Chondrocyte (in vitro differentiated cells): Measurements from ENCODE around the gene TPSG1. TPM values are rescaled to one million over a fixed set of nuclear protein-coding genes. Genes with fewer than 3 reads are reported as not detected.

ENCODE experiments used
- DNase-seq: peaks from one replicate; pipeline ENCODE4 v3.0.0; 2021; ENCODE audit warnings: mixed read lengths, low spot score
- H3K27ac Mint-ChIP-seq: one replicate; pipeline ENCODE4 v1.8.0; 2021; ENCODE audit warnings: mild to moderate bottlenecking, moderate library complexity, mixed read lengths; ENCODE audit not compliant: unreplicated experiment
- H3K27me3 Mint-ChIP-seq: 2 replicates; pipeline ENCODE4 v1.8.0; 2021; ENCODE audit warnings: low read depth, mixed read lengths
- H3K36me3 Mint-ChIP-seq: 2 replicates; pipeline ENCODE4 v1.8.0; 2021; ENCODE audit warnings: low read depth, mixed read lengths
- H3K4me1 Mint-ChIP-seq: 2 replicates; pipeline ENCODE4 v1.8.0; 2021; ENCODE audit warnings: low read depth, mild to moderate bottlenecking, mixed read lengths
- H3K4me3 Mint-ChIP-seq: one replicate; pipeline ENCODE4 v1.8.0; 2021; ENCODE audit warnings: mild to moderate bottlenecking, moderate library complexity, mixed read lengths; ENCODE audit not compliant: unreplicated experiment
- H3K9me3 Mint-ChIP-seq: 2 replicates; pipeline ENCODE4 v1.8.0; 2021; ENCODE audit warnings: low read depth, mixed read lengths
- CTCF ChIP-seq: fragments of 200-600 bp; sonication (generic); IDR thresholded peaks from 2 replicates; pipeline ENCODE4 v1.5.0; 2021; ENCODE audit warnings: antibody characterized with exemption, mild to moderate bottlenecking, moderate library complexity
- total RNA-seq: library from RNA; stranded (reverse); gene quantifications from 3 replicates; pipeline ENCODE4 v1.2.1, GENCODE V29; 2021

Gene TPSG1
- total RNA-seq, 1 donor from 2014 or later, result not detected

GRCh38 chr16:1172651-1173050 is 52.4 kb downstream of the TPSG1 start:
- no peak for TF ChIP-seq CTCF
- Mint-ChIP-seq H3K36me3 (no peaks in the 10 kb centered on the region), H3K4me1 (peaks cover 39% of the 10 kb centered on the region), H3K9me3 (no peaks in the 10 kb centered on the region), H3K4me3 (no peak overlapping the region), H3K27me3 (no peaks in the 10 kb centered on the region), H3K27ac (no peak overlapping the region)
- no peak for DNase-seq

- no peak overlapping the region for H3K27ac Mint-ChIP-seq
- no peaks in the 10 kb centered on the region for H3K9me3 Mint-ChIP-seq
- no peak for TF ChIP-seq CTCF
- no peak overlapping the region for H3K4me3 Mint-ChIP-seq
- no peaks in the 10 kb centered on the region for H3K36me3 Mint-ChIP-seq
- no peaks in the 10 kb centered on the region for H3K27me3 Mint-ChIP-seq
- DNase-seq, result no peak
- peaks cover 39% of the 10 kb centered on the region for H3K4me1 Mint-ChIP-seq
Observed at GRCh38 chr16:1171854-1172428, 53.1 kb downstream of the TPSG1 start.

Other genes starting within 250 kb of the TPSG1 start
- 0.10 to 0.15 TPM (median 0.15 TPM) in 3 replicates for gene SOX8, start 243.5 kb downstream of the TPSG1 start, total RNA-seq
- gene SSTR5, start 152.5 kb downstream of the TPSG1 start, total RNA-seq, result not detected in 3 replicates
- not detected in 3 replicates for gene C1QTNF8, start 129.0 kb downstream of the TPSG1 start, total RNA-seq
- 55.9 to 73.4 TPM (median 73.2 TPM) in 3 replicates for gene CACNA1H, start 72.2 kb downstream of the TPSG1 start, total RNA-seq
- not detected in 3 replicates for gene TPSB2, start 4.9 kb upstream of the TPSG1 start, total RNA-seq
- gene TPSAB1, start 15.4 kb upstream of the TPSG1 start, total RNA-seq, result not detected in 3 replicates
- not detected in 3 replicates for gene TPSD1, start 30.8 kb upstream of the TPSG1 start, total RNA-seq
- gene UBE2I, start 84.4 kb upstream of the TPSG1 start, total RNA-seq, result 97.9 to 110 TPM (median 105 TPM) in 3 replicates
- gene BAIAP3, start 108.4 kb upstream of the TPSG1 start, total RNA-seq, result 0.36 to 1.7 TPM (median 1.5 TPM) in 3 replicates
- gene TSR3, start 126.6 kb upstream of the TPSG1 start, total RNA-seq, result 52.2 to 56.8 TPM (median 56.0 TPM) in 3 replicates
- gene GNPTG, start 126.7 kb upstream of the TPSG1 start, total RNA-seq, result 58.3 to 68.4 TPM (median 60.7 TPM) in 3 replicates
- 12.3 to 16.1 TPM (median 12.6 TPM) in 3 replicates for gene UNKL, start 189.4 kb upstream of the TPSG1 start, total RNA-seq
- 7.9 to 11.0 TPM (median 9.3 TPM) in 3 replicates for gene UQCC4, start 195.5 kb upstream of the TPSG1 start, total RNA-seq
- gene PERCC1, start 205.8 kb upstream of the TPSG1 start, total RNA-seq, result not detected in 3 replicates
- 0.51 to 2.0 TPM (median 1.3 TPM) in 3 replicates for gene CCDC154, start 219.3 kb upstream of the TPSG1 start, total RNA-seq
- 81.7 to 97.0 TPM (median 95.2 TPM) in 3 replicates for gene CLCN7, start 249.8 kb upstream of the TPSG1 start, total RNA-seq